ENCODE measurements around the gene OTC.
A peak's percentile ranks its signal among the peaks of the same experiment; 100 is the strongest.

Gene OTC

DNA sequence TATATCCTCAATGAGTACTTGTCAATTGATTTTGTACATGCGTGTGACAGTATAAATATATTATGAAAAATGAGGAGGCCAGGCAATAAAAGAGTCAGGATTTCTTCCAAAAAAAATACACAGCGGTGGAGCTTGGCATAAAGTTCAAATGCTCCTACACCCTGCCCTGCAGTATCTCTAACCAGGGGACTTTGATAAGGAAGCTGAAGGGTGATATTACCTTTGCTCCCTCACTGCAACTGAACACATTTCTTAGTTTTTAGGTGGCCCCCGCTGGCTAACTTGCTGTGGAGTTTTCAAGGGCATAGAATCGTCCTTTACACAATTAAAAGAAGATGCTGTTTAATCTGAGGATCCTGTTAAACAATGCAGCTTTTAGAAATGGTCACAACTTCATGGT is at the start of gene OTC:
OTC (plus strand) TSS at position 243 of the 400 bp plus-strand sequence; CDS start at position 336, 93 bp downstream.
- no peaks in the 10 kb centered on the region for H3K36me3 ChIP-seq (replicated peaks)
- TF ChIP-seq, protein P1, sequence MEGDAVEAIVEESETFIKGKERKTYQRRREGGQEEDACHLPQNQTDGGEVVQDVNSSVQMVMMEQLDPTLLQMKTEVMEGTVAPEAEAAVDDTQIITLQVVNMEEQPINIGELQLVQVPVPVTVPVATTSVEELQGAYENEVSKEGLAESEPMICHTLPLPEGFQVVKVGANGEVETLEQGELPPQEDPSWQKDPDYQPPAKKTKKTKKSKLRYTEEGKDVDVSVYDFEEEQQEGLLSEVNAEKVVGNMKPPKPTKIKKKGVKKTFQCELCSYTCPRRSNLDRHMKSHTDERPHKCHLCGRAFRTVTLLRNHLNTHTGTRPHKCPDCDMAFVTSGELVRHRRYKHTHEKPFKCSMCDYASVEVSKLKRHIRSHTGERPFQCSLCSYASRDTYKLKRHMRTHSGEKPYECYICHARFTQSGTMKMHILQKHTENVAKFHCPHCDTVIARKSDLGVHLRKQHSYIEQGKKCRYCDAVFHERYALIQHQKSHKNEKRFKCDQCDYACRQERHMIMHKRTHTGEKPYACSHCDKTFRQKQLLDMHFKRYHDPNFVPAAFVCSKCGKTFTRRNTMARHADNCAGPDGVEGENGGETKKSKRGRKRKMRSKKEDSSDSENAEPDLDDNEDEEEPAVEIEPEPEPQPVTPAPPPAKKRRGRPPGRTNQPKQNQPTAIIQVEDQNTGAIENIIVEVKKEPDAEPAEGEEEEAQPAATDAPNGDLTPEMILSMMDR (IDR thresholded peaks at IDR 0.05; ENCODE audit: low read depth, low read length, missing control alignments) = no peak
- in situ Hi-C loops (cut with HindIII; ENCODE audit: low pct_ligation_motif_present, low sequenced_read_pairs) = no loop called here
- H3K4me3 ChIP-seq (ENCODE audit: low read depth, low read length) = no peak within 1 kb of the TSS
- no peaks in the 10 kb centered on the region for H3K27me3 ChIP-seq (replicated peaks)
- no peak within 1 kb of the TSS for H3K27ac ChIP-seq
- DNase-seq = no peak

DNA sequence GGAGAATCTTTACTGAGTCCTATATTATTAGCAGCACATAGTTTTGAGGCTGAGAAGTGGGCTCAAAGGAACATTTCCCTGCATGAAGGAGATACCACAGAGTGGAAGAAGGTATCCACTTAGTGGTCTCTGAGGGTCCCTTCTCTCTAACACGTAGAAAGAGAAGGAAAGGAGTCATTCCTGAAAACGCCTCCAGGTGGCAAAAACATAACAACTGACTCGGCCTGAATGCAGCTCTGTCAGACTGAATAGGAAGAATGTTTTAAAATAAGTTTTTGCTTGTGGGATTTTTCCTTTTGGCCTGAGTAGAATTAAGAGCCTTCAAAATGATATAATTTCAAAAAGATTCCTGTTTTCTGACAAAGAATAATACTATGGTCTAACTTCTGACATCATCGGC is 48.4 kb upstream of the OTC start:
- Histone ChIP-seq H3K27me3 (replicated peaks) (no peaks in the 10 kb centered on the region), H3K4me3 (ENCODE audit: low read depth, low read length) (no peak overlapping the region), H3K36me3 (replicated peaks) (no peaks in the 10 kb centered on the region), H3K27ac (no peak overlapping the region)
- TF ChIP-seq, protein P1 (IDR thresholded peaks at IDR 0.05; ENCODE audit: low read depth, low read length, missing control alignments) = peak; percentile 58
- in situ Hi-C loops (cut with HindIII; ENCODE audit: low pct_ligation_motif_present, low sequenced_read_pairs) = no loop called here
- no peak for DNase-seq

DNA sequence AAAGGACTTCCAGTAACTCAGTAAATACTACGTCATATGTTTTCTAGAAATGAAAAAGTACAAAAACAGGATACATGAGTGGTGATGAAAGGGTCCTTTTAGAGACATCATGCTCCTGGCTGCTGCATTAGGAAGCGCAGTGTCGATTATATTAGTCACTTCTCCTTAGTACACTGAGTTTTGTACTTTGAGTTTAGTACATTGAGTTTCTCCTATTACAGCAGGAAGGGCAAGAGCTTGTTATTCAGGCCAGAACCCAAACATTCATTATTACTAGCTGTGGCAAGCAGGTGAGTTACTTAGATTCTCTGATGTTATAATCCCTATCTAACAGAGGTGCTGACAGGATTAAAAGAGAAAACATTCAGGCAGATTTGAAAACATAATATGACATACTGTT is 46.4 kb upstream of the OTC start:
- TF ChIP-seq, protein P1 (IDR thresholded peaks at IDR 0.05; ENCODE audit: low read depth, low read length, missing control alignments) = no peak
- no peak for DNase-seq
- Histone ChIP-seq H3K27ac (no peak overlapping the region), H3K36me3 (replicated peaks) (no peaks in the 10 kb centered on the region), H3K27me3 (replicated peaks) (no peaks in the 10 kb centered on the region), H3K4me3 (ENCODE audit: low read depth, low read length) (no peak overlapping the region)
- in situ Hi-C loops (cut with HindIII; ENCODE audit: low pct_ligation_motif_present, low sequenced_read_pairs) = no loop called here

DNA sequence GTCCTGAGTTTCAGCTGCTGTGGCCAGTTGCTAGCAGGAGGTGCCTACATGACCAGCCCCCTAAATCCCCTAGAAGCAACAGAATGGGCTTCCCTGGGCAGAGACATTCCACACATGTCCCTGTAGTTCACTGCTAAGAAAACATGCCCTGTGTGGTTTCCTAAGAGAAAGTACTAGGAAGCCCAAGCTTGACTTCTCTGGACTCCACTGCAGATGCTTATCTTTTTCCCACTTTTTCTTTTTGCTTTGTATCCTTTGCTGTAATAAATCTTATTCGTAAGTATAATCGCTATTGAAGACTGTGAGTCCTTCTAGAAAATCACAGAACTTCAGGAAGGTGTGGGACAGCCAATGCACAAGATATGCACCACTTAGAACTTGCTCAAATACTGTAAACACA is 40.7 kb upstream of the OTC start:
- Histone ChIP-seq H3K27me3 (replicated peaks) (no peaks in the 10 kb centered on the region), H3K36me3 (replicated peaks) (no peaks in the 10 kb centered on the region), H3K4me3 (ENCODE audit: low read depth, low read length) (no peak overlapping the region), H3K27ac (peak overlapping the region; percentile 28)
- DNase-seq = no peak
- TF ChIP-seq, protein P1 (IDR thresholded peaks at IDR 0.05; ENCODE audit: low read depth, low read length, missing control alignments) = no peak
- in situ Hi-C loops (cut with HindIII; ENCODE audit: low pct_ligation_motif_present, low sequenced_read_pairs) = no loop called here

DNA sequence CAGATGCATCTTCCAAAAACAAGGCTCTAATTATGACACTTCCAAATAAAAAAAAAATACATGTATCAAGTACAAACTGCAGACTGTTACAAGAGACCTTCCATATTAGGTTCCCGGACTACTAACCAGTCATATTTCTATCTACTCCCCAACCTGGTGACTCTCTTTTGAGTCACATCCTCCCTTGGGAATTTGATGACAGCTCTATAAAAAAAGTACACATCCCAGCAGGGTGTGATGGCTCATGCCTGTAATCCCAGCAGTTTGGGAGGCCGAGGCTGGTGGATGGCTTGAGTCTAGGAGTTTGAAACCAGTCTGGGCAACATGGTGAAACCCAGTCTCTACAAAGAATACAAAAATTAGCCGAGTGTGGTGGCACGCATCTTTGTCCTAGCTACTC is 40.0 kb upstream of the OTC start:
- peak overlapping the region; percentile 55 for H3K27ac ChIP-seq
- TF ChIP-seq, protein P1 (IDR thresholded peaks at IDR 0.05; ENCODE audit: low read depth, low read length, missing control alignments) = no peak
- H3K27me3 ChIP-seq (replicated peaks) = no peaks in the 10 kb centered on the region
- DNase-seq = peak; percentile 80
- in situ Hi-C loops (cut with HindIII; ENCODE audit: low pct_ligation_motif_present, low sequenced_read_pairs) = no loop called here
- H3K4me3 ChIP-seq (ENCODE audit: low read depth, low read length) = no peak overlapping the region
- H3K36me3 ChIP-seq (replicated peaks) = no peaks in the 10 kb centered on the region

DNA sequence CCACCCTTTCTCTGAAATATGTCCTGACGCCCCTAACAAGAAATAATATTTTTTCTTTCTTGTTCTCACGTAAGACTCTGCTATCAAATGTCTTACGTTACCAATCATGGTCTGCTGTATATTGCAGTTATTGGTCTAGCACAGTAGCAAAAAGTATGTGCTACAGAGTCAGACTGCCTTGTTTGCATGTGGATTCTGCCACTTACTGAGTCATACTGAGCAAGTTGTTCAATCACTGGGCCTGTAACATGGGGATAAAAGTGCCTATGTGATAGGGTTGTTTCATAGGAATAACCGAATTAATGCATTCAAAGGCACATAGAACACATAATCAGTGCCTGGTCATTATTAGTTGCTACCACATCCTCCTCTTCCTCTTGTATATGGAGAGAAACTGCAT is 39.2 kb upstream of the OTC start:
- no peak overlapping the region for H3K4me3 ChIP-seq (ENCODE audit: low read depth, low read length)
- H3K27ac ChIP-seq = peak overlapping the region; percentile 55
- no peaks in the 10 kb centered on the region for H3K27me3 ChIP-seq (replicated peaks)
- in situ Hi-C loops (cut with HindIII; ENCODE audit: low pct_ligation_motif_present, low sequenced_read_pairs) = no loop called here
- TF ChIP-seq, protein P1 (IDR thresholded peaks at IDR 0.05; ENCODE audit: low read depth, low read length, missing control alignments) = no peak
- peak; percentile 62 for DNase-seq
- no peaks in the 10 kb centered on the region for H3K36me3 ChIP-seq (replicated peaks)

All from brain microvascular endothelial cell (primary cell).